Neural progenitor cell (in vitro differentiated cells): ENCODE measurements around the gene MINDY1. TPM values are rescaled to one million over a fixed set of nuclear protein-coding genes. Genes with fewer than 3 reads are reported as not detected.

Source experiments
- DNase-seq: peaks from one replicate; pipeline ENCODE4 v3.0.0-alpha.2; 2016; ENCODE audit warnings: low spot score
- H2AFZ ChIP-seq: fragments of 200-600 bp; sonication (generic); replicated peaks from 2 replicates; pipeline ENCODE4 v1.6.1; 2016; ENCODE audit warnings: antibody characterized with exemption
- H3F3A ChIP-seq: fragments of 200-600 bp; sonication (generic); 2 replicates; pipeline ENCODE4 v1.6.1; 2016; ENCODE audit warnings: antibody characterized with exemption, low read depth
- H3K27ac ChIP-seq: fragments of 200-600 bp; sonication (generic); 2 replicates; pipeline ENCODE4 v1.5.1; 2016; ENCODE audit warnings: mild to moderate bottlenecking
- H3K27me3 ChIP-seq: fragments of 200-600 bp; sonication (generic); 2 replicates; pipeline ENCODE4 v1.6.1; 2016; ENCODE audit warnings: mild to moderate bottlenecking, moderate library complexity
- H3K36me3 ChIP-seq: fragments of 200-600 bp; sonication (generic); 2 replicates; pipeline ENCODE4 v1.5.1; 2016
- H3K4me1 ChIP-seq: fragments of 200-600 bp; sonication (generic); 2 replicates; pipeline ENCODE4 v1.6.1; 2016; ENCODE audit warnings: mixed run types
- H3K4me2 ChIP-seq: fragments of 200-600 bp; sonication (generic); 2 replicates; pipeline ENCODE4 v1.6.1; 2016
- H3K4me3 ChIP-seq: fragments of 200-600 bp; sonication (generic); 2 replicates; pipeline ENCODE4 v1.5.1; 2016
- H3K79me2 ChIP-seq: fragments of 200-600 bp; sonication (generic); 2 replicates; pipeline ENCODE4 v1.6.1; 2016; ENCODE audit warnings: low read depth
- H3K9ac ChIP-seq: fragments of 200-600 bp; sonication (generic); 2 replicates; pipeline ENCODE4 v1.6.1; 2016
- H3K9me3 ChIP-seq: fragments of 200-600 bp; sonication (generic); 2 replicates; pipeline ENCODE4 v1.5.1; 2016; ENCODE audit warnings: low read depth
- H4K20me1 ChIP-seq: fragments of 200-600 bp; sonication (generic); 2 replicates; pipeline ENCODE4 v1.6.1; 2016; ENCODE audit warnings: low read depth
- H3K27ac Mint-ChIP-seq: 3 replicates; pipeline ENCODE4 v1.8.0; 2021; ENCODE audit warnings: mixed read lengths
- H3K27me3 Mint-ChIP-seq: 2 replicates; pipeline ENCODE4 v1.8.0; 2022; ENCODE audit warnings: low read depth, mild to moderate bottlenecking, inconsistent platforms, moderate library complexity, mixed read lengths; ENCODE audit not compliant: insufficient read depth
- H3K36me3 Mint-ChIP-seq: 3 replicates; pipeline ENCODE4 v1.8.0; 2021; ENCODE audit warnings: mixed read lengths
- H3K4me1 Mint-ChIP-seq: 3 replicates; pipeline ENCODE4 v1.8.0; 2021; ENCODE audit warnings: mixed read lengths
- H3K4me3 Mint-ChIP-seq: 3 replicates; pipeline ENCODE4 v1.8.0; 2021; ENCODE audit warnings: mild to moderate bottlenecking, moderate library complexity, mixed read lengths
- H3K9me3 Mint-ChIP-seq: 3 replicates; pipeline ENCODE4 v1.8.0; 2020; ENCODE audit warnings: mixed read lengths
- EZH2 ChIP-seq: fragments of 200-600 bp; sonication (generic); IDR thresholded peaks from 2 replicates; pipeline ENCODE4 v1.6.1; 2017; ENCODE audit warnings: antibody characterized with exemption, mild to moderate bottlenecking, moderate library complexity
- EZH2phosphoT487 ChIP-seq: fragments of 200-600 bp; sonication (generic); IDR thresholded peaks from 2 replicates; pipeline ENCODE4 v1.6.1; 2017; ENCODE audit warnings: antibody characterized with exemption
- total RNA-seq: library from RNA; depleted of rRNA; stranded (reverse); fragments of >200 nt; gene quantifications from 2 replicates; pipeline ENCODE4 v1.2.3, GENCODE V29; 2015; ENCODE audit warnings: low replicate concordance
- TF ChIP-seq, protein P1 (sequence below): fragments of 200-600 bp; sonication (generic); IDR thresholded peaks from 2 replicates; pipeline ENCODE4 v1.5.1; 2017; ENCODE audit warnings: antibody characterized with exemption, mild to moderate bottlenecking

MINDY1 gene
- total RNA-seq, 1 donor from 2014 or later: 8.5 TPM

DNA sequence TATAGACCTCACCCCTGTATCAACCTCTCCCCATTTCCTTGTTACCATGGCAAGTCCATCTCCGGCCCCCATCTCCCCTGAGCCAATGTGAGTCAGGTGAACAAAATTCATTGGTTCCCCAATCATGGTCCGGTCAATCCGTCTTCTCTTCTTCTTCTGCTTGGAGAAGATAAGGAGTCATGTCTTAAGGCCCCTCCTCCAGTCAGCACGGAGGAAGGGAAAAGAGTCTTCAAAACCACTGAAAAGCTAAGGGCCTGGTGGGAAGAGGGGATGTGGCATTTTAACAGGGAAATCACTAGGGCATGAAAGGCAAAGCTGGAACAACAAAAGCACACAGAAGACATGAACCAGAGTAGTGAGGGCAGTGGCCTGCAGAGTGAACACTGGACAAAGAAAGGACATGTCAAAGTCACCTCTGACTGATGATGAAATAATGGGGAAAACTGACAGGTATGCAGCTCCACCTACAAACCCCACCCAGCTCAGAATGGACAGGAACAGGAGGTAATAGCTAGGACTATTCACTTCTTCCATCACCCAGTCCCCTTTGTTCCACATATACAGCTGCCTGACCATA lies 48.4 kb upstream of the MINDY1 start:
- Histone ChIP-seq H3K4me2 (no peak overlapping the region), H3F3A (peaks cover 26% of the 10 kb centered on the region), H3K79me2 (peaks cover 43% of the 10 kb centered on the region), H3K27ac (no peak overlapping the region), H3K36me3 (no peaks in the 10 kb centered on the region), H3K9me3 (no peaks in the 10 kb centered on the region), H3K27me3 (no peaks in the 10 kb centered on the region), H3K4me1 (peaks cover 7% of the 10 kb centered on the region), H4K20me1 (peaks cover 23% of the 10 kb centered on the region), H2AFZ (no peak overlapping the region), H3K9ac (no peak overlapping the region), H3K4me3 (no peak overlapping the region)
- H3K4me3 Mint-ChIP-seq: no peak overlapping the region
- no peak overlapping the region for H3K27ac Mint-ChIP-seq
- no peak for TF ChIP-seq EZH2
- TF ChIP-seq, protein P1, sequence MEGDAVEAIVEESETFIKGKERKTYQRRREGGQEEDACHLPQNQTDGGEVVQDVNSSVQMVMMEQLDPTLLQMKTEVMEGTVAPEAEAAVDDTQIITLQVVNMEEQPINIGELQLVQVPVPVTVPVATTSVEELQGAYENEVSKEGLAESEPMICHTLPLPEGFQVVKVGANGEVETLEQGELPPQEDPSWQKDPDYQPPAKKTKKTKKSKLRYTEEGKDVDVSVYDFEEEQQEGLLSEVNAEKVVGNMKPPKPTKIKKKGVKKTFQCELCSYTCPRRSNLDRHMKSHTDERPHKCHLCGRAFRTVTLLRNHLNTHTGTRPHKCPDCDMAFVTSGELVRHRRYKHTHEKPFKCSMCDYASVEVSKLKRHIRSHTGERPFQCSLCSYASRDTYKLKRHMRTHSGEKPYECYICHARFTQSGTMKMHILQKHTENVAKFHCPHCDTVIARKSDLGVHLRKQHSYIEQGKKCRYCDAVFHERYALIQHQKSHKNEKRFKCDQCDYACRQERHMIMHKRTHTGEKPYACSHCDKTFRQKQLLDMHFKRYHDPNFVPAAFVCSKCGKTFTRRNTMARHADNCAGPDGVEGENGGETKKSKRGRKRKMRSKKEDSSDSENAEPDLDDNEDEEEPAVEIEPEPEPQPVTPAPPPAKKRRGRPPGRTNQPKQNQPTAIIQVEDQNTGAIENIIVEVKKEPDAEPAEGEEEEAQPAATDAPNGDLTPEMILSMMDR: no peak
- no peak for TF ChIP-seq EZH2phosphoT487
- DNase-seq: no peak
- H3K4me1 Mint-ChIP-seq: peaks cover 20% of the 10 kb centered on the region
- peaks cover 14% of the 10 kb centered on the region for H3K27me3 Mint-ChIP-seq
- peaks cover 33% of the 10 kb centered on the region for H3K36me3 Mint-ChIP-seq
- no peaks in the 10 kb centered on the region for H3K9me3 Mint-ChIP-seq

DNA sequence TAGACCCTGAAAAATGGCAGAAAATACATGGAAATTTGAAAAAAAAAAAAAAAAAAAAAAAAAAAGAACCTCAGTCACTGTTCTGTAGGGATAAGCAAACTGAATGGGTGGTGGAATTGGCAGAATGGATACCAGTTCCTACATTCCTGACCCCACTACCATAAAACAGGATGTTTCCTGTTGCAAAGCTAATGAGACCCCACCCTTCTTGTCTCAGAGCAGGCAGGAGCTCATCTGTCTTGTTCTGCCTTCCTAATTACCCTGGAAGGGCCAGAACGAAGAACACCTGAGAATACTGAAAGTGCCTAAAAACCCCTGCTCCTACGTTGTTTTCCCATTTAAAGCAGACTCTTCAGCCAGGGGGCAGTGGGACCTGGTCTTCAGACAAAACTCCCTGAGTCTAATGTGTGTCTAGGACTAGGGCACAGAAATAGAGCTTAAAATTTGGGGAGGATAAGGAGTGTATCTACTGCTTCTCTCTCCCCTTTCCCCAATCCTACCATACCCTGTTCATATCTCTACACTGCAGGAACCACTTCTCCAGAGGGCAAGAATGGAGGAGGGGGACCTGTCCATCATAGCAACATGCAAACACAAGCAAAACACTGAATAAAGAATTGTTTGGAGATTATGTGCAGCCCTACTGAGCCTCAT lies 44.8 kb upstream of the MINDY1 start:
- Mint-ChIP-seq H3K9me3 (no peaks in the 10 kb centered on the region), H3K4me1 (peaks cover 25% of the 10 kb centered on the region), H3K27me3 (peaks cover 17% of the 10 kb centered on the region), H3K4me3 (no peak overlapping the region), H3K36me3 (peaks cover 25% of the 10 kb centered on the region), H3K27ac (no peak overlapping the region)
- H3K27ac ChIP-seq: no peak overlapping the region
- H3K27me3 ChIP-seq: no peaks in the 10 kb centered on the region
- no peak overlapping the region for H2AFZ ChIP-seq
- peaks cover 23% of the 10 kb centered on the region for H3K79me2 ChIP-seq
- no peaks in the 10 kb centered on the region for H3K36me3 ChIP-seq
- H3K4me2 ChIP-seq: no peak overlapping the region
- peaks cover under 1% of the 10 kb centered on the region for H4K20me1 ChIP-seq
- no peak for TF ChIP-seq EZH2phosphoT487
- TF ChIP-seq, protein P1: no peak
- no peak for TF ChIP-seq EZH2
- no peaks in the 10 kb centered on the region for H3K9me3 ChIP-seq
- peaks cover 47% of the 10 kb centered on the region for H3F3A ChIP-seq
- no peak for DNase-seq
- H3K4me1 ChIP-seq: peaks cover 6% of the 10 kb centered on the region
- no peak overlapping the region for H3K9ac ChIP-seq
- H3K4me3 ChIP-seq: no peak overlapping the region

DNA sequence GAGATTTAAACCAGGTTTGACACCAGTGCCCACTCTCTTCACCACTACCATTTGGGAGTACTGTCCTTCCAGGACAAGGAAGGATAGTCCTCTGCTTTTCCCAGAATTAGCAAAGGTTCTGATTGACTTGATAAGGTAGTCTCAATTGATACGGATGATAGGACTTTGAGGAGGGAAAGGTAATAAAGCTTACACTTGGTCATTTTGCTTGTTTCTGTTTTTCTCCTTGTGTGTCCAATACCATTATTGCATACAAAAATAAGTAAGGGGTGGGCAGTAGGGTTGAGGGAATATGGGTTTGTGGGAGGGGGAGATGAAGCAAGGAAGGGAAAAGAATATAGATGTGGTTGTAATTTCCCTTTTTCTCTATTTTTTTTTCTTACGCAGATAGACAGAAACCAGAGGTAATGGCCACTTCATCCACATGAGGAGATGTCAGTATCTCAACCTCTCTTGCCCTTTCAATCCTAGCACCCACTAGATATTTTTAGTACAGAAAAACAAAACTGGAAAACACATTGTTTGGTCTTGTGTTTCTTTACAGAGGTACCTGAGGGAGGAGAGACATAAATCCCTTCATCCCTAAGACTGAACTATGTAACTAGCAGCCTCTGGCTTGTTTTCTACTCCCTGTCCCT lies 43.5 kb upstream of the MINDY1 start:
- peaks cover 6% of the 10 kb centered on the region for H3K4me1 ChIP-seq
- TF ChIP-seq, protein P1: no peak
- TF ChIP-seq EZH2 (no peak), EZH2phosphoT487 (no peak)
- H3K27ac ChIP-seq: peak overlapping the region; percentile 81
- peaks cover 47% of the 10 kb centered on the region for H3F3A ChIP-seq
- no peaks in the 10 kb centered on the region for H3K27me3 ChIP-seq
- H3K9me3 ChIP-seq: no peaks in the 10 kb centered on the region
- H3K4me3 ChIP-seq: peak overlapping the region; percentile 14
- Mint-ChIP-seq H3K4me3 (peak overlapping the region; percentile 53), H3K9me3 (no peaks in the 10 kb centered on the region), H3K27ac (no peak overlapping the region), H3K4me1 (peaks cover 24% of the 10 kb centered on the region), H3K27me3 (peaks cover 12% of the 10 kb centered on the region), H3K36me3 (peaks cover 19% of the 10 kb centered on the region)
- H3K36me3 ChIP-seq: no peaks in the 10 kb centered on the region
- H4K20me1 ChIP-seq: no peaks in the 10 kb centered on the region
- H3K4me2 ChIP-seq: peak overlapping the region; percentile 33
- DNase-seq: no peak
- H2AFZ ChIP-seq: no peak overlapping the region
- peaks cover 14% of the 10 kb centered on the region for H3K79me2 ChIP-seq
- no peak overlapping the region for H3K9ac ChIP-seq
